Neural crest cell (in vitro differentiated cells): ENCODE data around the gene ULK4. TPM values are rescaled to one million over a fixed set of nuclear protein-coding genes. Genes with fewer than 3 reads are reported as not detected.

ENCODE experiments used
- DNase-seq: peaks from one replicate; pipeline ENCODE4 v3.0.0; 2021; ENCODE audit warnings: low read depth, mixed read lengths, low spot score
- H3K27ac Mint-ChIP-seq: one replicate; pipeline ENCODE4 v1.8.0; 2021; ENCODE audit warnings: mild to moderate bottlenecking, mixed read lengths; ENCODE audit not compliant: unreplicated experiment
- H3K27me3 Mint-ChIP-seq: 2 replicates; pipeline ENCODE4 v1.8.0; 2021; ENCODE audit warnings: low read depth, mild to moderate bottlenecking, mixed read lengths
- H3K36me3 Mint-ChIP-seq: 2 replicates; pipeline ENCODE4 v1.8.0; 2021; ENCODE audit warnings: low read depth, mild to moderate bottlenecking, mixed read lengths
- H3K4me1 Mint-ChIP-seq: 2 replicates; pipeline ENCODE4 v1.8.0; 2021; ENCODE audit warnings: mixed read lengths
- H3K4me3 Mint-ChIP-seq: one replicate; pipeline ENCODE4 v1.8.0; 2021; ENCODE audit warnings: mild to moderate bottlenecking, mixed read lengths
- H3K9me3 Mint-ChIP-seq: 2 replicates; pipeline ENCODE4 v1.8.0; 2021; ENCODE audit warnings: mixed read lengths
- CTCF ChIP-seq: fragments of 200-600 bp; sonication (generic); conservative IDR thresholded peaks from 2 replicates; pipeline ENCODE4 v1.5.0; 2021; ENCODE audit warnings: antibody characterized with exemption, mild to moderate bottlenecking
- total RNA-seq: library from RNA; stranded (reverse); gene quantifications from 2 replicates; pipeline ENCODE4 v1.2.1, GENCODE V29; 2021

Gene ULK4
- total RNA-seq, 1 donor from 2014 or later = 10.2 TPM

DNA sequence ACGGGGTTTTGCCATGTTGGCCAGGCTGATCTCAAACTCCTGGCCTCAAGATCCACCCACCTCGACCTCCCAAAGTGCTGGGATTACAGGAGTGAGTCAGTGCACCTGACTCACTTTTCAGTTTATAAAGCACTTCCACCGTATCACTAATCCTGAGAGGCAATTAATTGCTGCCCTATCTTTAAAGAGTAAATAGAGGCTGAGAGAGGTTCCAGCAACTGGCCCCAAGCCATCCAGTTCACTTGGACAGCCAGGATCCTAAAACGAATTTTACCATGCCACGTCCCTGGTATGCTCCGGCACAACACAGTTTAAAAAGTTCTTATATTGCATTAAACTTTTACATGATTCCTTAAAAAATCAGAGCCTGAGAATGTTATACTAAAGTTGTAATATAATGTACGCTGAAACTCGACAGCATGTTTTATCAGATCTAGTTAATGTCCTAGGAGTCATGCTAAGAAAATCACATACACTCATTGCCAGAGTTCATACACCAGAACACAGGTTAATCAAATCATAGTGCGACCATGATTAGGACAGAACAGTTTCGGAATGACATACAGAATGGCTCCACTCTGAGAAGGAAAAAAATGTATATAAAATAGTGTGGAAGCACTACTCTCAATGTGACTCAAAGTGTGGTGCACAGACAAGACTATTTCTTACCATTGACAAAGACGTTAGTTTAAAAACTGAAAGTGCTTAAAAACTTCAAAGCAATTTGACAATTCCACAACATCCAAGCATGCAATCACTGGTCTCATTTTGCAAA is 125.4 kb downstream of the ULK4 start:
- DNase-seq = no peak
- no peak for TF ChIP-seq CTCF

DNA sequence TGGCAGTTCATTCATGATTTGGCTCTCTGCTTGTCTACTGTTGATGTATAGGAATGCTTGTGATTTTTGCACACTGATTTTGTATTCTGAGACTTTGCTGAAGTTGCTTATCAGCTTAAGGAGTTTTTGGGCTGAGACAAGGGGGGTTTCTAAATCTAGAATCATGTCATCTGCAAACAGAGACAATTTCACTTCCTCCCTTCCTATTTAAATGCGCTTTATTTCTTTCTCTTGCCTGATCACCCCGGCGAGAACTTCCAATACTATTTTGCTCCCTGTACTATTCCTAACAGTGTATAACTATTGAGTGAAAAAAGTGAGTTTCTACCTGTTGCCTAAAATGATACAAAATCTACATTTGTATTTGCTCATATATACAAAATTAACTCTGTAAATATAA is 128.3 kb downstream of the ULK4 start:
- Mint-ChIP-seq H3K27ac (no peak overlapping the region), H3K4me3 (no peak overlapping the region)
- no peak for TF ChIP-seq CTCF

More for the DNA sequence above, 125.4 kb downstream of the ULK4 start:
- Mint-ChIP-seq H3K27me3 (no peaks in the 10 kb centered on the region), H3K9me3 (peaks cover 4% of the 10 kb centered on the region), H3K36me3 (peaks cover 23% of the 10 kb centered on the region), H3K27ac (no peak overlapping the region), H3K4me1 (no peaks in the 10 kb centered on the region), H3K4me3 (no peak overlapping the region)

DNA sequence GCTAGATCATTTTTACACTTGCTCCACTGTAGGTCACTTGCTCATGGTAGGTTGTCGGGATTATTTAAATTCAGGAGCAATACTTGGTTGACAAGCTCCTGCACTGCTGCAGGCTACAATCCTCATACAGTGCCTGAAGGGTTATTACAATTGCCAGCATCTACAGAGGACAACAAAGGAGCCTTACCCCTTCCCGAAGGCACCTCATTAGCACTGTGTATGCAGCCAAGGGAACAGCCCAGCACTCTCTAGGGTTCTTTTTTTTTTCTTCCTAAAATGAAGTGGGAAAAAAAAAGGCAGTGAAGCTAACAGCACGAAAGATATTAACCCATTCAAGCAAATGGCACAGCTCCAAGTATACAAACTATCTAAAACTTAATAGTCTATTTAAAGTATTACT is 142.7 kb downstream of the ULK4 start:
- Mint-ChIP-seq H3K4me3 (no peak overlapping the region), H3K27ac (no peak overlapping the region), H3K4me1 (no peaks in the 10 kb centered on the region), H3K36me3 (peaks cover 8% of the 10 kb centered on the region), H3K27me3 (no peaks in the 10 kb centered on the region), H3K9me3 (no peaks in the 10 kb centered on the region)
- TF ChIP-seq CTCF = no peak
- no peak for DNase-seq

More for the DNA sequence above, 128.3 kb downstream of the ULK4 start:
- peaks cover 5% of the 10 kb centered on the region for H3K9me3 Mint-ChIP-seq
- H3K27me3 Mint-ChIP-seq = no peaks in the 10 kb centered on the region
- peaks cover 16% of the 10 kb centered on the region for H3K36me3 Mint-ChIP-seq
- DNase-seq = no peak
- H3K4me1 Mint-ChIP-seq = no peaks in the 10 kb centered on the region

- Mint-ChIP-seq H3K9me3 (no peaks in the 10 kb centered on the region), H3K36me3 (peaks cover 3% of the 10 kb centered on the region), H3K27ac (no peak overlapping the region), H3K27me3 (no peaks in the 10 kb centered on the region), H3K4me1 (no peaks in the 10 kb centered on the region), H3K4me3 (no peak overlapping the region)
- DNase-seq = no peak
- no peak for TF ChIP-seq CTCF
These were observed 153.3 kb downstream of the ULK4 start for GRCh38 chr3:41808618-41809017.

DNA sequence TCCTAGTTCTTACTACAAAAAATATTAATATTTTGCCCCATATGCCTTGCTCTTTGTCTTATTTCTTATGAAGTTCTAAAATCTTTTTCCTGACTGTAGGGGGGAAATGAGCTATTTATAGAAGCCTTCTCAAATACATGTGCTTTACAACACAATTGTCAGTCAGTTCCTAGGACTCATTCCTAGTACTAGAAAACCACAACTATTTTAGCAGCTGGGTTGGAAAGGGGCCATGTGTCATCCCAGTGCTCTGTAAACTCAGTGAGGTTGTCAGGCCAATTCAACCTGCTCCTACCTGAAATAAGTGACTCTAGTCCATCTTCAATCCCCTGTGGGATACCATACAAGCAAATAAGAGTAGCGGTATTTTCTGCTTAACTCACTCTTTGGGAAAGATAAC is 153.8 kb downstream of the ULK4 start:
- no peak overlapping the region for H3K4me3 Mint-ChIP-seq
- H3K27ac Mint-ChIP-seq = no peak overlapping the region
- peaks cover 3% of the 10 kb centered on the region for H3K9me3 Mint-ChIP-seq
- H3K4me1 Mint-ChIP-seq = no peaks in the 10 kb centered on the region
- no peaks in the 10 kb centered on the region for H3K27me3 Mint-ChIP-seq
- TF ChIP-seq CTCF = no peak
- H3K36me3 Mint-ChIP-seq = peaks cover 3% of the 10 kb centered on the region
- no peak for DNase-seq
